CD8-positive, alpha-beta memory T cell (primary cell): Measurements from ENCODE around the gene MEGF6. TPM values are rescaled to one million over a fixed set of nuclear protein-coding genes. Genes with fewer than 3 reads are reported as not detected.

Source experiments
- CTCF ChIA-PET: fragments of 350-600 bp; sonication (Branson Sonifier 250); formaldehyde crosslinking; loops from one replicate; lab custom pipeline; 2021; ENCODE audit warnings: antibody characterized with exemption; lab: Charles Lee
- POLR2A ChIA-PET: fragments of 350-600 bp; sonication (Branson Sonifier 250); formaldehyde crosslinking; loops from one replicate; lab custom pipeline; 2021; ENCODE audit warnings: antibody characterized with exemption; lab: Charles Lee
- DNase-seq, 5 donors: peaks; one replicate each; pipeline versions ENCODE4 v3.0.0 to v3.0.0-alpha.2; 2020 to 2022; ENCODE audit warnings: mixed read lengths in 1 of 5
- H3K27ac ChIP-seq: one replicate; pipeline ENCODE4 v1.7.0; 2013; ENCODE audit warnings: low read depth, mild to moderate bottlenecking, low read length, moderate library complexity
- H3K27me3 ChIP-seq: 2 replicates; pipeline ENCODE4 v1.7.0; 2013; ENCODE audit warnings: low read length, mild to moderate bottlenecking; ENCODE audit not compliant: insufficient read depth, poor library complexity, severe bottlenecking
- H3K36me3 ChIP-seq: 2 replicates; pipeline ENCODE4 v1.7.0; 2013; ENCODE audit warnings: mild to moderate bottlenecking, low read length, moderate library complexity; ENCODE audit not compliant: insufficient read depth
- H3K4me1 ChIP-seq: 2 replicates; pipeline ENCODE4 v1.7.0; 2013; ENCODE audit warnings: mild to moderate bottlenecking, low read length, moderate library complexity; ENCODE audit not compliant: insufficient read depth
- H3K4me3 ChIP-seq: 2 replicates; pipeline ENCODE4 v1.7.0; 2013; ENCODE audit warnings: mild to moderate bottlenecking, low read length
- H3K9me3 ChIP-seq: 2 replicates; pipeline ENCODE4 v1.7.0; 2013; ENCODE audit warnings: mild to moderate bottlenecking, low read length
- H3K27ac Mint-ChIP-seq, 8 donors: one replicate each; pipeline ENCODE4 v1.8.0; 2020 to 2021; ENCODE audit warnings: mixed read lengths in 8 of 8, mild to moderate bottlenecking in 6 of 8, inconsistent platforms in 3 of 8, moderate library complexity in 3 of 8
- H3K27me3 Mint-ChIP-seq, 2 donors: one replicate each; pipeline ENCODE4 v1.8.0; 2020 to 2021; ENCODE audit warnings: mixed read lengths in 2 of 2, mild to moderate bottlenecking in 1 of 2, moderate library complexity in 1 of 2
- H3K36me3 Mint-ChIP-seq, 3 donors: one replicate each; pipeline ENCODE4 v1.8.0; 2020 to 2021; ENCODE audit warnings: mixed read lengths in 3 of 3, inconsistent platforms in 1 of 3, mild to moderate bottlenecking in 1 of 3
- H3K4me1 Mint-ChIP-seq, 3 donors: one replicate each; pipeline ENCODE4 v1.8.0; 2020 to 2021; ENCODE audit warnings: mixed read lengths in 3 of 3, inconsistent platforms in 1 of 3, mild to moderate bottlenecking in 1 of 3
- H3K4me3 Mint-ChIP-seq, 7 donors: one replicate each; pipeline ENCODE4 v1.8.0; 2020 to 2021; ENCODE audit warnings: mixed read lengths in 7 of 7, mild to moderate bottlenecking in 6 of 7, moderate library complexity in 4 of 7, inconsistent platforms in 2 of 7
- H3K9me3 Mint-ChIP-seq, 5 donors: one replicate each; pipeline ENCODE4 v1.8.0; 2020 to 2022; ENCODE audit warnings: mixed read lengths in 5 of 5, mild to moderate bottlenecking in 3 of 5, moderate library complexity in 2 of 5, inconsistent platforms in 1 of 5
- polyA plus RNA-seq: library from polyadenylated mRNA; unstranded; fragments of 300-500 nt; fragmentation: Illumina TruSeq; gene quantifications from one replicate; pipeline ENCODE4 v1.2.3, GENCODE V29; 2021
- total RNA-seq, 2 experiments: library from RNA; stranded (reverse); gene quantifications; one replicate each; pipeline ENCODE4 v1.2.3, GENCODE V29; 2021

Gene MEGF6
- total and polyA plus RNA-seq, 3 experiments from 2014 or later, result 3.4 to 12.0 (median 10.8) TPM

DNA sequence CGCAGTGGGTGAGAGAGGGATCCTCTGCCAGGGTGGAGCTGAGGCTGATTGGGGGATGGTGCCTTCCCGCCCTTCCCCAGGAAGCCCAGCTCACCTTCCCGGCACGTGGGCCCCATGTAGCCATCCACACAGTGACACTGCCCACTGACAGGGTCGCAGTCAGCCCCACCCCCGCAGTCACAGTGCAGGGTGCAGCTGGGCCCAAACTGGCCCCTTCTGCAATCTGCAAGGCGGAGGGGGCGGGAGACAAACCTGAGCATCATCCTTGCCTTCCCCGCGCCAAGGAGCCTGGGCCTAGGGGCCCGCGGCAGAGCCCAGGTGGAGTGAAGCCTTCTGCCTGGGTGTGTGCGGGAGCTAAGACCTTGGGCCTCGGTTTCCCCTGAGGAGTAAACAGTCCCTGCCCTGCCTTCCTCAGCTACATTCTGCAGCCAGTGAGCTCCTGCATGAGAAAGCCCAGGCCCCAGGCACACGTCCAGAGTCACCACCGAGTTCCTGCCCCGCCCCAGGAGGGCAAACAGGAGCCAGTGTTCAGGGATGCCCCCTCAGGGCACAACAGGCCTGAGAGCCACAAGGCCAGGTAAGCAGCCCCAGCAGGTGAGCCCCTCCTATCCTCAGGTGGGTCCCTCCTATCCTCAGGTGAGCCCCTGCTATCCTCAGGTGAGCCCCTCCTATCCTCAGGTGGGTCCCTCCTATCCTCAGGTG is 118.6 kb downstream of the MEGF6 start:
- Histone ChIP-seq H3K4me1 (no peaks in the 10 kb centered on the region), H3K27me3 (no peaks in the 10 kb centered on the region), H3K27ac (no peak overlapping the region), H3K4me3 (no peak overlapping the region), H3K36me3 (no peaks in the 10 kb centered on the region), H3K9me3 (no peaks in the 10 kb centered on the region)
- POLR2A ChIA-PET, result no interaction called here
- Mint-ChIP-seq H3K27ac (no peak overlapping the region), H3K36me3 (peaks cover 0 to 5% (median 4%) of the 10 kb centered on the region in 3 donors), H3K9me3 (peaks cover 5 to 13% (median 6%) of the 10 kb centered on the region in 5 donors), H3K4me1 (peaks cover 0 to 6% (median 2%) of the 10 kb centered on the region in 3 donors), H3K4me3 (no peak overlapping the region), H3K27me3 (no peaks in the 10 kb centered on the region)
- no peak for DNase-seq
- CTCF ChIA-PET, result interaction anchor here (1.3 to 1.9 kb wide), 3 partner anchors 40 to 127 kb away, joined by 4 to 9 read pairs (median 7); no protein-coding TSS in a partner anchor

DNA sequence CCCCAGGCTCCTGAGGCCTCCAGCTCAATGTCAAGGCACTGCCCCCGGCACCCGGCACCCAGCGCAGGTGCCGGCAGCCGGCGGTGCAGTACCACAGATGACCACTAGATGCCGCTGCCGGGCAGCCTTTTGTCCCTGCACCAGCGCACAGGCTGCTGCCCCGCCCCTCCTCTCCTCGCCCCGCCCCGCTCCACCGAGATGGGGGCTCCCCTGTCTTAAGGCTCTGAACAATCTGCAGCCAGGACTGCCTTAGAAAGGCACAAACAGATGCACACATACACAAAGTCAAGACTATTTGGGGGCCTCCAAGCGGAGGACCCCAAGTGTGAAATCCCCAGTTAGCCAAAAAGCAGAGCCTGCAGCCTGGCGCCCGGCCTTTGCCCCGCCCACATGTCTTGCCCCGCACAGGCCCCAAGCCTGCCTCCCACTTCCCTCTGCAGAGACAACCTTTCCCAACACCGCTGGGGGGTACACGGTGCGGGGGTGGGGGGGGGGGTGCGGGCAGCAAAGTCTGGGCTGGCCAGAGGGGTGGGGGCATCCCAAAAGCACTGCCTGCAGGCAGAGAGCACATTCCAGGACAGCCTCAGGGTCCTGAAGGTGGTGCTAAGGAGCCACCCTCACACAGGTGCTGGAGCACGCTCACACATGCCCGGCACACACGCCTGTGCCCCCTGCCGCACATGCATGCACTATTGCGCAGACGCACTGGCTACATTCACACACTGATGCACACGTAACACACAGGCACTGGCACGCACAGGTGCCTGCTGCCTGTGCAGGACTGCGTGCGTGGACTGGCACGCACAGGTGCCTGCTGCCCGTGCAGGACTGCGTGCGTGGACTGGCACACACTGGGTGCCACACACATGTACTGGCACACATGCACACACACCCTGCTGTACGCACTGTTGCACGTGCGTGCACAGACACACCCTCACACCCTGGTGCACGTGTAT is 119.7 kb downstream of the MEGF6 start:
- peak overlapping the region in 5 of 7 donors; percentile 29 to 68 (median 63) for H3K4me3 Mint-ChIP-seq
- no peaks in the 10 kb centered on the region for H3K27me3 Mint-ChIP-seq
- H3K9me3 Mint-ChIP-seq, result peaks cover 5 to 13% (median 6%) of the 10 kb centered on the region in 5 donors
- peaks cover 0 to 5% (median 4%) of the 10 kb centered on the region in 3 donors for H3K36me3 Mint-ChIP-seq
- H3K4me1 Mint-ChIP-seq, result peaks cover 0 to 6% (median 2%) of the 10 kb centered on the region in 3 donors
- ChIA-PET POLR2A (no interaction called here), CTCF (interaction anchor here (0.7 to 1.9 kb wide), 18 partner anchors 8 to 257 kb away, joined by 3 to 15 read pairs (median 4); no protein-coding TSS in a partner anchor)
- Histone ChIP-seq H3K4me1 (no peaks in the 10 kb centered on the region), H3K9me3 (no peaks in the 10 kb centered on the region), H3K27me3 (no peaks in the 10 kb centered on the region), H3K36me3 (no peaks in the 10 kb centered on the region), H3K4me3 (no peak overlapping the region), H3K27ac (no peak overlapping the region)
- H3K27ac Mint-ChIP-seq, result peak overlapping the region in 2 of 8 donors; percentile 53 to 65
- peak; percentile 74 to 87 (median 80) for DNase-seq

DNA sequence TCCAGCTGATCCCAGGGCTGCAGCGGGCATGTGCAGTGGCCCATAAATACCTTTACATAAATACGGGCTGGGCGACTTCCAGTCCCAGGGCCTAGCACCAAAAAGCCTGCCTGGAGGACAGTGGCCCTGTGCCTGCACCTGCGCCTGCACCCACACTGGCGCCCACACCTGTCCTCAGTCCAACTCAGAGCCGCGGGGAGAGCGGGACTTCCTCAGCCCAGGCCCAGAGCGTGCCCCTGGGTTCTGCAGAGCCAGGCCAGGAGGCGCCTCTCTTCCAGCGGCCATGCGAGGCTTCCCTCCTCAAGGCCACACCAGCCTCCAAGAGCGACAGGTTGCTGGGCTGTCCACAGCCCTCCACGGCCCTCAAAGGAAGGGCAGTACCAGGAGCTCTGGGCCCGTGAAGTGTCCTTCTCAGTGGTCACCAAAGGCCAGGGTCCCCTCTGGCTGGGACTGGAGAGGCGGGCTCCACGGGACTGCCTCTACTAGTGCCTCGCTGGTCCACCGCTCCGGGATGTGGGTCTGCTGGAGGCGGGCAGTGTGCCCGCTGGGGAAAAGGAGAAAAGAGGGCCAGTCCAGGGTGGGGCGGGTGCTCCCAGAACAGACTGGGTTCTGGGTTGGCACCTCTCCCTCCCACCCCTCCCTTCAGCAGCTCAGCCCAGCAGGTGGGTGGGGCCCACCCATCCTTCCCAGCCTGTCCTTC is 121.1 kb downstream of the MEGF6 start:
- no peak overlapping the region for H3K4me3 ChIP-seq
- H3K27ac Mint-ChIP-seq, result no peak overlapping the region
- no peak for DNase-seq
- H3K4me1 ChIP-seq, result no peaks in the 10 kb centered on the region
- no peak overlapping the region for H3K4me3 Mint-ChIP-seq
- no peaks in the 10 kb centered on the region for H3K9me3 ChIP-seq
- POLR2A ChIA-PET, result interaction anchor here (0.5 kb wide), 1 partner anchor 11 kb away, joined by 4 read pairs; no protein-coding TSS in a partner anchor
- no peak overlapping the region for H3K27ac ChIP-seq
- CTCF ChIA-PET, result interaction anchor here (0.7 to 1.8 kb wide), 14 partner anchors 8 to 259 kb away, joined by 3 to 15 read pairs (median 4); no protein-coding TSS in a partner anchor
- H3K36me3 ChIP-seq, result no peaks in the 10 kb centered on the region
- peaks cover 5 to 13% (median 6%) of the 10 kb centered on the region in 5 donors for H3K9me3 Mint-ChIP-seq
- peaks cover 0 to 6% (median 2%) of the 10 kb centered on the region in 3 donors for H3K4me1 Mint-ChIP-seq
- H3K36me3 Mint-ChIP-seq, result peaks cover 0 to 5% (median 4%) of the 10 kb centered on the region in 3 donors
- H3K27me3 Mint-ChIP-seq, result no peaks in the 10 kb centered on the region
- H3K27me3 ChIP-seq, result no peaks in the 10 kb centered on the region

DNA sequence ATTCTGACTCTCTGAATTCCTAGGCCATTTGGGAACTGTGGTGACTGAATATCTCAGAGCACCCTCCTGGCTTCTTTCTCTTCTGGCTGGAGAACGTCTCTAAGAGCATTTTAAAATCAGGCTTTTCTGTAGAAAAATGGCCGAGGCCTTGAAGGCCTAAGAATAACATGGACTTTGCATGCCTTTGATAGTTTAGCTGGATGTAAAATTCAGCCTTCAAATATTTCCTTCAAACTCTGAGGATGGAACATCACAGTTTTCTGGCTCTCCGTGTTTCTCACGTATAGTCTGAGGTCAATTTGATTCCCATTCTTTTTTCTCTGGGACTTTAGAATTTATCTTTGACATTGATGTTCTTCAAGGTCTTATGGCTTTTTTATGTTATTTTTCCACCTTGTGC is 122.9 kb downstream of the MEGF6 start:
- Mint-ChIP-seq H3K36me3 (peaks cover 0 to 5% (median 4%) of the 10 kb centered on the region in 3 donors), H3K4me3 (no peak overlapping the region), H3K27ac (no peak overlapping the region), H3K27me3 (no peaks in the 10 kb centered on the region), H3K4me1 (peaks cover 0 to 6% (median 2%) of the 10 kb centered on the region in 3 donors), H3K9me3 (peaks cover 5 to 13% (median 6%) of the 10 kb centered on the region in 5 donors)
- no peaks in the 10 kb centered on the region for H3K27me3 ChIP-seq
- no peaks in the 10 kb centered on the region for H3K36me3 ChIP-seq
- H3K4me1 ChIP-seq, result no peaks in the 10 kb centered on the region
- ChIA-PET POLR2A (no interaction called here), CTCF (interaction anchor here (1.4 to 1.7 kb wide), 3 partner anchors 131 to 236 kb away, joined by 3 to 4 read pairs (median 4); no protein-coding TSS in a partner anchor)
- no peak overlapping the region for H3K27ac ChIP-seq
- H3K9me3 ChIP-seq, result no peaks in the 10 kb centered on the region
- DNase-seq, result no peak
- no peak overlapping the region for H3K4me3 ChIP-seq

DNA sequence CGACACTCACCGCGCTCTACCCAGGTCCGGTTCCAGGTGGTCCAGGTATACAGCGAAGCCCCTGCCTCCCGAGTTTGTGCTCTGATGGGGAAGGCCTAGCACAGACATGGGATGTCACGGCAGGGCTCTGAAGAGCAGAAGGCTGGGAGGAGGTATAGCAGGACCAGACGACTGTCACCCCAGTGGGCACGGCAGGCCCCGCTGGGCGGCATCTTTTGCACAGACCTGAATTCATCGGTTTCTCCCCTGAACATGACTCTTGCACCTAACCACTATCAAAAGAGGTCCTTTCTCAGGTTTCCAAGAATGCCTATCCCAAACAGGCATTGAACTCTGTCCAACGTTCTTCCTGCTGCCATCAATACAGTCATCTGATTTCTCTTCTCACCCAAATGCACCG is 126.3 kb downstream of the MEGF6 start:
- Histone ChIP-seq H3K4me1 (no peaks in the 10 kb centered on the region), H3K4me3 (no peak overlapping the region), H3K27ac (no peak overlapping the region), H3K36me3 (no peaks in the 10 kb centered on the region), H3K9me3 (no peaks in the 10 kb centered on the region), H3K27me3 (no peaks in the 10 kb centered on the region)
- no peak overlapping the region for H3K27ac Mint-ChIP-seq
- peaks cover 5 to 13% (median 6%) of the 10 kb centered on the region in 5 donors for H3K9me3 Mint-ChIP-seq
- peaks cover 0 to 5% (median 0%) of the 10 kb centered on the region in 3 donors for H3K36me3 Mint-ChIP-seq
- H3K27me3 Mint-ChIP-seq, result no peaks in the 10 kb centered on the region
- ChIA-PET POLR2A (no interaction called here), CTCF (interaction anchor here (1.6 to 3.5 kb wide), 2 partner anchors 17 to 32 kb away, joined by 4 to 13 read pairs; no protein-coding TSS in a partner anchor)
- H3K4me1 Mint-ChIP-seq, result no peaks in the 10 kb centered on the region
- no peak for DNase-seq
- H3K4me3 Mint-ChIP-seq, result no peak overlapping the region

DNA sequence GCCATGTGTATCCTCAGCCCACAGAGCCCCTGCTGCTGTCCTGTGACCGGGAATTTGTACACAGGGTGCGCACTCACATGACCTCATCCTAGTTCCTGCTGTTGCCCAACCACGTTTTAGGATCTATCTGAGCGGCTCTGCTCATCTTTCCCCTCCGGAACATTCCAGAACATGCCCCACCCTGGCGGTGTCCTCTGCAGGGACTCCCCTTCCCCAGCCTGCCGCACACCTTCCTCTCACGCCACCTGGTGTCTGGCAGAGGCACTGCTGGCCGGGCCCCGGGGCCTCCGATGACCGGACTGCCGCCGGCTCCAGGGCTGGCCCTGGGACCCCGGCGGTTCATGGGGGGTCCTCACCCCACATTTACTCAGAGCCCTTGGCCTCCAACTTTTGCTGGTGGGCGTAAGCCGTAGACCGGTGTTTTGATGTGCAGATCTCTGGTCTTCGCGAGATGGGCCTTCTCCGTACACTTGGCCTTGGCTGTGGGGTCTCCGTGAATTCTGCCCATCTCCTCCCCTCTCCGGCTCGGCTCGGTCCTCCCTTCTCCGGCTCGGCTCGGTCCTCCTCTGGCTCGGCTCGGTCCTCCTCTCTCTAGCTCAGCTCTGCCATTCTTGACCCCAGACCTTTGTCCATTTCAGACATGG is 127.4 kb downstream of the MEGF6 start:
- DNase-seq, result peak in 1 of 5 donors; percentile 22
- no peak overlapping the region for H3K4me3 Mint-ChIP-seq
- POLR2A ChIA-PET, result no interaction called here
- H3K9me3 Mint-ChIP-seq, result peaks cover 2 to 9% (median 6%) of the 10 kb centered on the region in 5 donors
- no peaks in the 10 kb centered on the region for H3K36me3 ChIP-seq
- H3K27me3 ChIP-seq, result no peaks in the 10 kb centered on the region
- H3K27me3 Mint-ChIP-seq, result no peaks in the 10 kb centered on the region
- no peaks in the 10 kb centered on the region for H3K4me1 Mint-ChIP-seq
- H3K27ac ChIP-seq, result no peak overlapping the region
- CTCF ChIA-PET, result interaction anchor here (1.6 to 3.5 kb wide), 2 partner anchors 18 to 31 kb away, joined by 4 to 13 read pairs; no protein-coding TSS in a partner anchor
- no peak overlapping the region for H3K4me3 ChIP-seq
- no peaks in the 10 kb centered on the region for H3K9me3 ChIP-seq
- peak overlapping the region in 1 of 8 donors; percentile 58 for H3K27ac Mint-ChIP-seq
- H3K4me1 ChIP-seq, result no peaks in the 10 kb centered on the region
- peaks cover 0 to 4% (median 0%) of the 10 kb centered on the region in 3 donors for H3K36me3 Mint-ChIP-seq

DNA sequence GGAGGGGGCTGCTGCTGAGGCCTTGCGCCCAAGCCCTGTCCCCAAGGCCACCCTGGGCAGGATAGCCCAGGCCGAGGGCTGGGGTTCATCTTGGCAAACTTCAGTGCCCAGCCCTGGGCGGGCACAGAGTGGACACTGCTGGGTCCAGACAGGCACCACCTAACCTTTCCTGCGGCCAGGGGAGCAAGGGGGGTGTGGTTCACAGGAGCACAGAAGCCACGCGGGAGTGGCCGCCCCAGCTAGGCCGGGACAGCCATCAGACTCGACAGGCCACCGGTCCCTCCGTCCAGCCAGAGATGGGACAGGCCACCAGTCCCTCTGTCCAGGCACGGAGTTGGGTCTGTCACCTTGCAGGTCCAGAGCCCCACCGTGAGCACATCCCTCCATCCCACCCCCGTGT is 127.9 kb downstream of the MEGF6 start:
- ChIA-PET POLR2A (no interaction called here), CTCF (interaction anchor here (3.5 kb wide), 1 partner anchor 30 kb away, joined by 13 read pairs; no protein-coding TSS in a partner anchor)
- no peaks in the 10 kb centered on the region for H3K27me3 Mint-ChIP-seq
- no peak overlapping the region for H3K27ac ChIP-seq
- H3K9me3 ChIP-seq, result no peaks in the 10 kb centered on the region
- no peak overlapping the region for H3K4me3 Mint-ChIP-seq
- no peak overlapping the region for H3K27ac Mint-ChIP-seq
- no peak overlapping the region for H3K4me3 ChIP-seq
- H3K4me1 ChIP-seq, result no peaks in the 10 kb centered on the region
- no peaks in the 10 kb centered on the region for H3K4me1 Mint-ChIP-seq
- no peaks in the 10 kb centered on the region for H3K36me3 ChIP-seq
- no peak for DNase-seq
- H3K36me3 Mint-ChIP-seq, result no peaks in the 10 kb centered on the region
- H3K9me3 Mint-ChIP-seq, result peaks cover 0 to 6% (median 5%) of the 10 kb centered on the region in 5 donors
- no peaks in the 10 kb centered on the region for H3K27me3 ChIP-seq
